ENCODE results near the gene TMA7B. TPM values are rescaled to one million over a fixed set of nuclear protein-coding genes. Genes with fewer than 3 reads are reported as not detected.

The TMA7B gene
- total RNA-seq, 1 donor from 2014 or later = not detected

GRCh38 chr22:39954584-39955055 is 5.6 kb upstream of the TMA7B start:
- no peak for DNase-seq (ENCODE audit: low spot score)
- TF ChIP-seq CTCF (IDR thresholded peaks at IDR 0.05) = no peak
- Mint-ChIP-seq H3K27me3 (ENCODE audit: low read depth) (peaks cover 2% of the 10 kb centered on the region), H3K9me3 (ENCODE audit: low read depth) (no peaks in the 10 kb centered on the region), H3K36me3 (ENCODE audit: low read depth) (no peaks in the 10 kb centered on the region), H3K27ac (ENCODE audit: unreplicated experiment) (peak overlapping the region; percentile 59), H3K4me1 (ENCODE audit: low read depth) (peaks cover 26% of the 10 kb centered on the region), H3K4me3 (ENCODE audit: unreplicated experiment) (no peak overlapping the region)

GRCh38 chr22:39955675-39956074 is 4.5 kb upstream of the TMA7B start:
- Mint-ChIP-seq H3K4me1 (ENCODE audit: low read depth) (peaks cover 36% of the 10 kb centered on the region), H3K9me3 (ENCODE audit: low read depth) (no peaks in the 10 kb centered on the region), H3K36me3 (ENCODE audit: low read depth) (no peaks in the 10 kb centered on the region), H3K27me3 (ENCODE audit: low read depth) (no peaks in the 10 kb centered on the region), H3K27ac (ENCODE audit: unreplicated experiment) (no peak overlapping the region), H3K4me3 (ENCODE audit: unreplicated experiment) (no peak overlapping the region)
- no peak for DNase-seq (ENCODE audit: low spot score)
- TF ChIP-seq CTCF (IDR thresholded peaks at IDR 0.05) = no peak

GRCh38 chr22:39956932-39957664 is 3.1 kb upstream of the TMA7B start:
- no peak for DNase-seq (ENCODE audit: low spot score)
- Mint-ChIP-seq H3K27me3 (ENCODE audit: low read depth) (no peaks in the 10 kb centered on the region), H3K4me3 (ENCODE audit: unreplicated experiment) (no peak overlapping the region), H3K9me3 (ENCODE audit: low read depth) (no peaks in the 10 kb centered on the region), H3K4me1 (ENCODE audit: low read depth) (peaks cover 49% of the 10 kb centered on the region), H3K27ac (ENCODE audit: unreplicated experiment) (no peak overlapping the region), H3K36me3 (ENCODE audit: low read depth) (no peaks in the 10 kb centered on the region)
- no peak for TF ChIP-seq CTCF (IDR thresholded peaks at IDR 0.05)

GRCh38 chr22:39958009-39958711 is 2.0 kb upstream of the TMA7B start:
- no peak for TF ChIP-seq CTCF (IDR thresholded peaks at IDR 0.05)
- Mint-ChIP-seq H3K4me3 (ENCODE audit: unreplicated experiment) (no peak overlapping the region), H3K4me1 (ENCODE audit: low read depth) (peaks cover 50% of the 10 kb centered on the region), H3K9me3 (ENCODE audit: low read depth) (no peaks in the 10 kb centered on the region), H3K27me3 (ENCODE audit: low read depth) (no peaks in the 10 kb centered on the region), H3K27ac (ENCODE audit: unreplicated experiment) (no peak overlapping the region), H3K36me3 (ENCODE audit: low read depth) (no peaks in the 10 kb centered on the region)
- no peak for DNase-seq (ENCODE audit: low spot score)

DNA sequence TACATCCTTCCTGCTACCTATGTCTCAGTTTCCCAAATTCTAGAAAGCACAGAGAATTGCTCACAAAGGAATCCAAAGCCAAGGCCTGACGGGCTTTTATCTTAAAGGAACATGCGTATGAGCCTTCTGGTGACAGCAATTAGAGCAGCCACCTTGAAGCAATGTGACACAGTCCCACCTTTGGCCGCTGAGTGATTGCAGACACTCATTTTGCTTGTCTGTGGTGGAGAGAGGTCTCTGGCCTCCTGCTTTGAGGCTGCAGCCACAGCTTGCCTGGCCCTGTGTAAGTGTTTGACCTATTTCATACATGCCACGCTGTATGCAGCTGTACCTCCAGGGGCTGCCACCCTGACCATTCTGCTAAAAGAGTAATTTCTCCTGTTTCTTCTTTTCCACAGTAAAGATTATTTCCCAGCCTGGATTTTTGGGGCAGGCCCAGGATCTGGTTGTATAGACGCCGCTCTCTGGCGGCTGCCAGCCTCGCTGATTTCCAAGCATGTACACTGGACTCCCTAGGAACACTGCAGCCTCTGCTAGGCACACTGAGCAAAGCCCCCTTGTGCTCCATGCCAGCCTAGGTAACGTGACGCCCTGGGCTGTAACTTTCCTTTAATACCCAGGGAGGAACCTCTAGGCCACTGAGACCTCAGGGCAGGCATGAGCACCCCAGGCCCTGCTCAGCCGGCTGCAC is 1.1 kb upstream of the TMA7B start:
- Mint-ChIP-seq H3K9me3 (ENCODE audit: low read depth) (no peaks in the 10 kb centered on the region), H3K36me3 (ENCODE audit: low read depth) (no peaks in the 10 kb centered on the region), H3K4me3 (ENCODE audit: unreplicated experiment) (no peak overlapping the region), H3K4me1 (ENCODE audit: low read depth) (peaks cover 50% of the 10 kb centered on the region), H3K27ac (ENCODE audit: unreplicated experiment) (peak overlapping the region; percentile 27), H3K27me3 (ENCODE audit: low read depth) (no peaks in the 10 kb centered on the region)
- no peak for TF ChIP-seq CTCF (IDR thresholded peaks at IDR 0.05)
- DNase-seq (ENCODE audit: low spot score) = no peak
